ENCODE measurements around the gene HOXD4.

HOXD4 gene

GRCh38 chr2:176157499-176158185, 6.3 kb downstream of the HOXD4 start:
- no peak overlapping the region for H3K4me3 ChIP-seq (ENCODE audit: low read length)
- DNase-seq (ENCODE audit: low read depth), result no peak
- no peak for TF ChIP-seq CTCF (IDR thresholded peaks at IDR 0.05; ENCODE audit: insufficient read depth, low read depth, low read length, missing control alignments)

GRCh38 chr2:176158186-176158591, 6.8 kb downstream of the HOXD4 start:
- no peak for TF ChIP-seq CTCF (IDR thresholded peaks at IDR 0.05; ENCODE audit: insufficient read depth, low read depth, low read length, missing control alignments)
- H3K4me3 ChIP-seq (ENCODE audit: low read length), result no peak overlapping the region
- DNase-seq (ENCODE audit: low read depth), result no peak

- no peak for TF ChIP-seq CTCF (IDR thresholded peaks at IDR 0.05; ENCODE audit: insufficient read depth, low read depth, low read length, missing control alignments)
- no peak for DNase-seq (ENCODE audit: low read depth)
- H3K4me3 ChIP-seq (ENCODE audit: low read length), result no peak overlapping the region
Observed at GRCh38 chr2:176158855-176159662, 7.7 kb downstream of the HOXD4 start.

GRCh38 chr2:176159663-176160250, 8.4 kb downstream of the HOXD4 start:
- no peak overlapping the region for H3K4me3 ChIP-seq (ENCODE audit: low read length)
- TF ChIP-seq CTCF (IDR thresholded peaks at IDR 0.05; ENCODE audit: insufficient read depth, low read depth, low read length, missing control alignments), result no peak
- no peak for DNase-seq (ENCODE audit: low read depth)

- DNase-seq (ENCODE audit: low read depth), result no peak
- TF ChIP-seq CTCF (IDR thresholded peaks at IDR 0.05; ENCODE audit: insufficient read depth, low read depth, low read length, missing control alignments), result no peak
- H3K4me3 ChIP-seq (ENCODE audit: low read length), result no peak overlapping the region
Observed at GRCh38 chr2:176160251-176160985, 9.1 kb downstream of the HOXD4 start.

- no peak overlapping the region for H3K4me3 ChIP-seq (ENCODE audit: low read length)
- no peak for TF ChIP-seq CTCF (IDR thresholded peaks at IDR 0.05; ENCODE audit: insufficient read depth, low read depth, low read length, missing control alignments)
- no peak for DNase-seq (ENCODE audit: low read depth)
Observed at GRCh38 chr2:176160986-176161824, 9.9 kb downstream of the HOXD4 start.
